Measurements from ENCODE around the gene ARHGEF28.
A peak's percentile ranks its signal among the peaks of the same experiment; 100 is the strongest.

Gene ARHGEF28

DNA sequence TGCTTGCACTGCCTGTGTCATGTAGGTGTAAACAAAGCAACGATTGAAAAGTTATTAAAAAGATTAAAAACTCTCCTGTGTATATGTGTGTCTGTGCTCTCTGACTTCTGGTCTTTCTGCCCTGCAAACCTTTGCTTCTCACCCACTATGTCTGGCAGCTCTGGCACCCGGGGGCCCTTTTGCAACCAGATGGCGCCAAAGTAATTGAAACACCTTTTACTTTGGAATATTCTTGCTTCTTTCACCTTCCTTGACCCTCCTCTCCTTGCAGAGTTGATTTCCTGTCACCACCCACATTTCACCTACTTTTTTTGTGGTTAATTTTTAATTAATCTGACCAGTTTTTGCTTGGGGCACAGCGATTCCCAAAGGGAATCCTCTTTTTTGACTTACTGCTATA, 275.5 kb downstream of the ARHGEF28 start:
- no peak for DNase-seq (ENCODE audit: low spot score)

DNA sequence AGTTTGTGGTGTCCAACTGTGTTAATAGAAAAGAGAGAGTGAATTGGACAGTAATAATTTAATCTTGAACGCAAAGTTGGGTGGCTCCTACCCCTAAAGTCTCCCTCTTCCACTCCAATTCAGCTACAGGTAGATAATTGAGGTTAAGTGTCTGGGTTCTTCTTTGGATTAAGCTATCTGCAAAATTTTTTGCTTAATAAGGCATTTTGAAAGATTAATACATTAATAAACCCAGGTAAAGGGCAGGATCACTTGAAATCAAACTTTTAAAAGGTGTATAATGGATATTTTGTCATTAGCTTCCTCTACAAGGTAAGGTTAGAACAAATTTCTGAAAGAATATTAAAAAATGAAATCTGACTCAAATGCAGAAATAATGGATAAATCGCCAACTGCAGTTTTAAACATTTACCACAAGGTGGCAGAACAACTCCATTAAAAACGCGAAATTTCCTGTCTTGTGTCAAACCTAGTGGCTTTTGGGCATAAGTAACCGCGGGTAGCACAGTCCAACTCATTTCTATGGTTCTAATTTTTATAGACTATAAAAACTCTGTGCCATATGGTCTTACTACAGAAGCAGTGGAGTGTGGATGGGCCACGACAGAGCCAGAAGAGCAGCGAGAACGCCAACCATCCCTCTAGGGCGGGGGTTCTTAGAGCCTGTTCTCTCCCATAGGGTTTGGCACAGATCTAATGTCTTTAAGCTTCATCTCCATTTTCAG, 276.5 kb downstream of the ARHGEF28 start:
- DNase-seq (ENCODE audit: low spot score): peak; percentile 32

- no peak for DNase-seq (ENCODE audit: low spot score)
Measured at GRCh38 chr5:73903169-73903568, 277.2 kb downstream of the ARHGEF28 start.

- no peak for DNase-seq (ENCODE audit: low spot score)
Measured at GRCh38 chr5:73906277-73906676, 280.3 kb downstream of the ARHGEF28 start.

GRCh38 chr5:73907164-73907563, 281.2 kb downstream of the ARHGEF28 start:
- no peak for DNase-seq (ENCODE audit: low spot score)

DNA sequence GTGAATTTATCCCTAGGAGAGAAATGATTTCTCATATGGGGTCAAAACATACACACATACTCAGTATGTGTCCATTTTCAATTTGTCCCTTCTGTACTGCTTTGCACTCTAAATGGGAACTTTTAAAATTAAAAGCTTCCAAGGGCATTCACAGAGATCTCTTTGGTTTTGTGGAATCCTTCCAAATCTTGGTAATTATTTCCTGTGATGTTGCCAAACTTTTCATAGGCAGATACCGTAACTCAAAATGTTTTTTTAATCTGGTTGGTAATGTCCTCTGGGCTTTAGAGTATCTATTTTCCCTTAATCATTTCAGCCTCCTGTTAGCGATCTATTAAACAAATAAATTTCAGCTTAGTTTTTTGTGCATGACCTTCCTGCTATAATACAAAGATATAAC, 282.4 kb downstream of the ARHGEF28 start:
- no peak for DNase-seq (ENCODE audit: low spot score)

DNA sequence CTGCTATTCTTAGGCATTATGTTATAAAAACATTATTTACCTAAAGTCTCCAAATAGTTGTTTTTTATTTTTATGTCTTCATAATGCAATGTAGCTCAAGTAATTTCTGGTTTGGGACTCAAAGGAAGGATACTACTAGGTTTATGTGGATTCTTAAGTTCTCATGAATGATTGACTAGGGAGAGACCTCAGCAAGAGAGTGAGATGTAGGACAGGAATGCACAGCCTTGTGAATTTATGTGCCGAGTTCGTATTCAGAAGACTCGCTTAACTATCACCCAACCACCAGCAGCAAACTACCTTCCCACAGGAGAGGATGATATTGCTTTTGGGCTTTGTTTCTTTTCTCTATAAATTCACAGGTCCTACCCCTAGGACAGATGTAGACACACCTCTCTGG, 282.9 kb downstream of the ARHGEF28 start:
- DNase-seq (ENCODE audit: low spot score): no peak

GRCh38 chr5:73909474-73909873, 283.5 kb downstream of the ARHGEF28 start:
- no peak for DNase-seq (ENCODE audit: low spot score)

DNA sequence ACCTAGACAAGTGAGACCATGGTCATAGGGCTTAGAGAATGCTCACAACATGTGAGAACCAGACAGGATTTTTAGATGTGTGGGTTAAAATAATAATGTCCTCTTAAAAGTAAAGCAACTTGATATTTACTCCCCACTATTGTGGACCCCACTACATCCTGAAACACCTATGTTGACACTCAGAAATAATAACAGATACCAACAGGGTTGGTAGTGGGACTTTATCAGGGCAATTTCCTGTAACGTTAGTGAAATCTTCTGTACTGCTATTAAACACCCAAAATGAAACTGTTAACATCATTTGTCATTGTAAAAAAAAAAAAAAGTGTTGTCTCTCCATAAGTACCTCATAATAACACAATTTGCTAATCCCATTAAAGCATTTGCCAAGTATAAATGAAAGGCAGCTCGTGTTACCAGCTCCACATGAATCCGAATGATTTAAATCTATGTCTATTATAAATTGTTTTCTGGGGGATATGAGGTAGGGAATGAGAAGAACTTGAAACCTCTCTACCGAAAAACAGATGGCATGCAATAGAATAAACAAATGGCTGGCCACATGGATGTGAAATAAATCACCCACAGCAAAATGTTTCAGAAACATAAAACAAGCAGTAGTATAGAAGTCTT, 285.9 kb downstream of the ARHGEF28 start:
- DNase-seq (ENCODE audit: low spot score): no peak

DNA sequence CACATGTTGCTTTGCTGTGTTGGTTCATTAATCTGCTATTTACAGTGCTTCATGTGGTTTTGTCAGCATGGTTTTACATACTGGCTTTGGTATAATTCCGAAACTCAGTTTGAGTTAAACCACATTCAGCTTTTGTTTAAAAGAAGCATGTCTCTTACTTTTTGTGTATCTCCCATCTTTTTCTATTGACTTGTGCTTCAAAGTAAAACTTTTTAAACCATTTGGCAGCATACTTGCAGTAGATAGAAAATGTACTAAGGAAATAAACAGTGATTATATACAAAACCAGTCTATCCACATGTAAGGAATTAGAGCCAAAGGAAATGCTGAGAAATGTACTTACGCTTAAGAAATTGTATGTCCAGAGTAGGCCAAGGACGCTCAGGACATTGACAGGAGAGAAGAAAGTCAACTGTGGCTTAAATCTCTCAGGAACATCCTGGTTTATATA, 286.9 kb downstream of the ARHGEF28 start:
- DNase-seq (ENCODE audit: low spot score): no peak

- DNase-seq (ENCODE audit: low spot score): no peak
Measured at GRCh38 chr5:73913971-73914370, 288.0 kb downstream of the ARHGEF28 start.

- no peak for DNase-seq (ENCODE audit: low spot score)
Measured at GRCh38 chr5:73915345-73915744, 289.3 kb downstream of the ARHGEF28 start.

- DNase-seq (ENCODE audit: low spot score): no peak
Measured at GRCh38 chr5:73917433-73917832, 291.4 kb downstream of the ARHGEF28 start.

- DNase-seq (ENCODE audit: low spot score): no peak
Measured at GRCh38 chr5:73917891-73918290, 291.9 kb downstream of the ARHGEF28 start.

DNA sequence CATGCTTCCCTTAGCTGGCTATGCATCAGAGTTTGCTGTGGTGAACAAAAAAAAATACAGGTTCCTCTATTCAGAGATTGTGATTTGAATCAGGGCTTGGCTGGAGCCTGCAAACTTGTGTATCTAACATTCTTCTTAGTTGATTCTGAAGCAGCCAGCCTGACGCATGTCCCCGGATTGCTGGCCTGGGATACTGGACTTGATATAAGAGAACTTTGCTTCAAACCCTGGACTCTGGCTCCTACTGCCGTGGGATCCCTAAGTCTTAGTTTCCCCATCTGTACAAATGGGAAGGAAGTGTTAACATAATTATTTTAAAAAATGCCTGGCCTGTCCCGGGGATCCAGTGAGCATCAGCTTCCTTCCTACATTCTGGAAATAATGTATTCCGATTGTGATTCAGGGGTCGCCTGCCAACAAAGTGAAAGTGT, 292.8 kb downstream of the ARHGEF28 start:
- no peak for DNase-seq (ENCODE audit: low spot score)

DNA sequence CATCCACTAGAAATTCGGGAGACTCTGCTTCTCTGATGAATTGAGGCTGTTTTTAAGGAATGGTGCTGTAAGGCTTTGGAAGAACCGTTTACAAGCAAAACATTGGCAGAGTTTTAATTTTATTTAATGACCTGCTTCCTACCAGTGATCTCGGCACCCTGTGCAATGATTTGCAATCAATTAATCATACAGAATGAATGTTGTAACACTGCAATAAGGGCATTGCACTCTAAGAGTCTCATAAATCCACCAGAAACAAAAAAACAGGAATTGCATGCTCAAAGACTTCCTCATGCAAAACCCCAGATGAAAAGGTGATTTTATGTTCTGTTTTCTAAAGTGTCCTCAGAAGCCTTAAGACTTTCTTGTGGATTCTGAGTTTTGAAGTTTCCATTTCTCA, 295.7 kb downstream of the ARHGEF28 start:
- no peak for DNase-seq (ENCODE audit: low spot score)

DNA sequence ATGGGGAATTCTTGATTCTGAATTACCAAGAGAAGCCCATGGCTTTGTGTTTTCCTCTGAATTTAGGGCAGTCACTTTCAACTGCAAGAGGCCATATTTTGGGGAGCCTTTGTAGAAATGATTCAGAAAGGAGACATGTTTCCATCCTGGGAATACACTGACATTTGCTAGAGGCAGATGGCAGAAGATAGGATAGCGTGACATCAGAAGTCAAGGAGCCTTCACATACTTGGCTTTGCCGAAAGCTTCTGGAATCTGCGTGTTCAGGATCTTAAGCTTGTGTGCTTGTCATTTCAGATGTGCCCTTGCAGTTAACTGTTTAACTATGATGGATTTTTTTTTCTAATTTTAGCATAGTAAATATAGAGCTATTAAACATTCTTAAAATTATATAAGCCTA, 296.2 kb downstream of the ARHGEF28 start:
- no peak for DNase-seq (ENCODE audit: low spot score)

GRCh38 chr5:73922875-73923557, 297.0 kb downstream of the ARHGEF28 start:
- DNase-seq (ENCODE audit: low spot score): no peak

GRCh38 chr5:73928476-73929070, 302.6 kb downstream of the ARHGEF28 start:
- DNase-seq (ENCODE audit: low spot score): no peak

DNA sequence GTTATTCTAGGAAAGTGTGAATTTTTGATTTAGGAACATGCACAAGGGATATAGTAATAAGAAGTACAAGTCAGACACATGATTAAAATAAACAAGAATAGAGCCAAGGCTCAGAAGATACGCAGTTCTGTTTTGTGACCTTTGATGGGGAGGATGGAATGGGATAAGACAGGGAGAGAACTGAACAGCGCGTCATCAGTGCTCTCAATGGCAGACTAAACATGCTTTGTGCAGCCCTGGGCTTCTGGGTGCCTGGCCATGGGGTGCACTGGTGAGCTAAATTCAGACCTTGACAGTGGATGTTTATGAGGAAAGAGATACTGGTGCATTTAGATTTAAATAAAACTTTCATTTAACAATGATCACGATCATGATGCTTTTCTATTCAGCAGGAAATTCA, 309.7 kb downstream of the ARHGEF28 start:
- no peak for DNase-seq (ENCODE audit: low spot score)

DNA sequence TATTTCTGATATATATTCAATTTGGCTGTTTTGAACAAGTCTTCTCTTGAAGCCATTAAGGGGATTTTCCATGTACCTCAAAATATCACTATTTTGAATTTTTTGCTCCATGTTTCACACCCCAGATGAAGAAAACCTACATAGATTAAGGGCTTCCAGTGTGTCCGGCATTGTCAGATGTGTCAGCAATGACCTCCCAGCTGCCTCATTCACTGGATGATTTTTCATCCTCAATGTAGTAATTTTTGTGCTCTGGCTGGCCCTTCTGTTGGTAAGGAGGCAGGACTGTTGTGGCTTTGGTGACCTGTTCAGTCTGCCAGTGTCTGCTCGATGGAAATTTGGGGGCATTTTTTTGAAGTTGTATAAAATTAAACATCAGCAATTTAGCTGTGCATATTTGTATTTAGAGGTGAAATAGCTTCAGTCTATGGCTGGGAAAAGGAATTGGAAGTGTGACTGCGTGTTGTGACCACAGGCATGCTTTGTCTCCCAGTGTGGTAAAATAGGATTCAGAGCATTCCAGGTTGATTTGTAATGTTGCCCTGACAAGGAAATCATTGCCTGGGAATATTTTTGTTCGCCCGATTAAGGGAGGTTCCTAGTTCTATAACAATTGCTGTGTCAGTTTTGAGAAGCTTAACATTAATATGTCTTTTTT, 312.4 kb downstream of the ARHGEF28 start:
- no peak for DNase-seq (ENCODE audit: low spot score)

GRCh38 chr5:73938938-73939320, 312.9 kb downstream of the ARHGEF28 start:
- DNase-seq (ENCODE audit: low spot score): no peak
